Stimulated activated CD4-positive, alpha-beta T cell treated with anti-CD3 and anti-CD28 coated beads, TNF-alpha, amount 100 ng/mL, for 24 hours (primary cell): ENCODE results near the gene NAALADL1.
"Not testable (repeated sequence)": the region's sequence is repeated elsewhere in the genome, so short reads cannot be mapped to it uniquely, and the experiment has no call there.

Experiments used
- DNase-seq, 3 experiments: peaks; one replicate each; pipeline ENCODE4 v3.0.0-alpha.2; 2020; ENCODE audit warnings: low read depth in 3 of 3

Gene NAALADL1

GRCh38 chr11:65014726-65015227, 43.6 kb downstream of the NAALADL1 start:
- no peak for DNase-seq

- DNase-seq, result peak; percentile 73 to 86 (median 73)
These were observed 44.2 kb downstream of the NAALADL1 start, which contains the start of gene ARL2 for GRCh38 chr11:65013888-65014725. Gene ARL2, plus strand, starts transcription at chr11:65014160. Its CDS starts 48 bp downstream, at chr11:65014208.

GRCh38 chr11:65013130-65013887, 45.0 kb downstream of the NAALADL1 start:
- DNase-seq, result peak; percentile 84 to 92 (median 85)

GRCh38 chr11:65008873-65009272, 49.5 kb downstream of the NAALADL1 start:
- DNase-seq, result no peak

DNA sequence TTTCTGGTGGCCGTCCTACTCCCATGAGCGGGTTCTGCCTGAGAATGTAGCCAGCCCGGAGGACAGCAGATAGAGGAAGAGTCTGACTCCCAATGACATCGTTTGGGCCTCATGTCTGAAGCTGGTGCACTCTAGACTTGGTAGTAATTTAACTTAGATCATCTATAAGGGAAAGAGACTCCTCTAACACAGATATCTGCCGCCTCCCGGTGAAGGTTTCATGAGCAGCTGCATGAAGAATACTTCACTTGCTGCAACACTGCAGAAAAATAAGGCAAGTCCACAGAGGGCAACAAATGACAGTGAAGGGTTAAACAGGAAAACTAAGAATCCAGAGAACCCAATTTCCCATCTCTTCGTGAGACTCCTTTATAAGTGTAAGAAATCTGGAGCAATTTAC, 50.3 kb downstream of the NAALADL1 start:
- no peak for DNase-seq

GRCh38 chr11:65003968-65004367, 54.4 kb downstream of the NAALADL1 start:
- not testable (repeated sequence) for DNase-seq

GRCh38 chr11:65003282-65003681, 55.1 kb downstream of the NAALADL1 start:
- DNase-seq, result no peak

- DNase-seq, result no peak
These were observed 55.6 kb downstream of the NAALADL1 start for GRCh38 chr11:65002706-65003105.

GRCh38 chr11:64999478-64999877, 58.9 kb downstream of the NAALADL1 start:
- DNase-seq, result no peak

DNA sequence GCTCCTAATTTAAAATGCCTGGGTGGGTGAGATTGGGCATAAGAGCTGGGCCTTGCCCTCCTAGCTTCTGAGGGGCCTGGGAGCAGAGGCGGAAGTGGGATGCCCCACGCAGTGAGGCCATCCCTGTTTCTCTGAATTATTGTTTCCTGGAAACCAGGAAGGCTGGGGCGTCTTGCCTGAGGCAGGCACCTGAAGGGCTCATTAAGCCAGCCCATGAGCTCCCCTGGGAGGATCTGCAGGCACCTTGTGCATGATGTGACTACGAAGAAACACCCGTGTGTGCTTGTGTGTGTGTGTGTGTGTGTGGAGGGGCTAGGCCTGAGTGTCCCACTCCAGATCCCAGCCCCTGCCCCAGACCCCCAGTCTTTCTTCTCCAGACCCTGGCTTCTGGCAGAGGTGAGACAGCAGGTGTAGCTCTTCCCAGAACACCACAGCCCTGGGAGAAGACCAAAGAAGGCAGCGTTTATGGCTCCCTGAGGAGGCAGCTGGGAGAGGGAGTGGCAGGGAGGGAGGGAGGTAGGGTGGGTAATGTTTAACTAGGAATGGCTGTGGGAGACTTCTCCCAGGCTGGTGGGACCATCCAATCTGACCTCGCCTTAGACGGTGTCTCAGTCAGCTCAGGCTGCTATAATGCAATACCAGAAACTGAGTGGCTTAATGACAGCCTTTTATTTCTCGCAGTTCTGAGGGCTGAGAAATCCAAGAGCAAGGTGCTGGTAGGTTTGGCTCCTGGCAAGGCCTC, 59.5 kb downstream of the NAALADL1 start:
- DNase-seq, result no peak

GRCh38 chr11:64998141-64998540, 60.2 kb downstream of the NAALADL1 start:
- DNase-seq, result no peak

GRCh38 chr11:64996710-64997380, 61.5 kb downstream of the NAALADL1 start, which contains the start of gene BATF2:
Gene BATF2, minus strand, starts transcription at chr11:64996971. Its CDS starts 57 bp downstream, at chr11:64996914.
- no peak for DNase-seq

- no peak for DNase-seq
These were observed 62.0 kb downstream of the NAALADL1 start for GRCh38 chr11:64996327-64996709.
